SK-N-SH (cell line): ENCODE results near the gene KCNT1. TPM values are rescaled to one million over a fixed set of nuclear protein-coding genes. Genes with fewer than 3 reads are reported as not detected.

Source experiments
- CTCF ChIA-PET: fragments of 300-600, 350-600 bp; formaldehyde crosslinking; extraction: SDS; loops from one replicate; lab custom pipeline; 2021; lab: Yijun Ruan, JAX
- POLR2A ChIA-PET: fragments of 350-600 bp; sonication (Branson Sonifier 250); formaldehyde crosslinking; extraction: SDS; loops from one replicate; lab custom pipeline; 2020; ENCODE audit warnings: antibody characterized with exemption, inconsistent platforms; lab: Yijun Ruan, JAX
- DNase-seq: peaks from one replicate; pipeline ENCODE4 v3.0.0; 2012
- H2AFZ ChIP-seq: fragments of 200-600 bp; sonication (generic); 2 replicates; pipeline ENCODE4 v1.8.1; 2016; ENCODE audit warnings: antibody characterized with exemption, mild to moderate bottlenecking, low read depth
- H3F3A ChIP-seq: fragments of 200-600 bp; sonication (generic); replicated peaks from 2 replicates; pipeline ENCODE3; 2016; ENCODE audit warnings: antibody characterized with exemption, mild to moderate bottlenecking; ENCODE audit not compliant: insufficient read depth
- H3K27ac ChIP-seq, 2 experiments: fragments of 200-500 bp in 1 of 2; fragments of 200-600 bp in 1 of 2; sonication (Bioruptor generic) in 1 of 2; sonication (generic), shearing (Covaris generic) in 1 of 2; 2 replicates each; pipeline versions ENCODE4 v1.5.1 to v1.6.1; 2014 to 2016; ENCODE audit warnings: low read depth in 2 of 2, inconsistent platforms in 1 of 2, low read length in 1 of 2, mild to moderate bottlenecking in 1 of 2, mixed read lengths in 1 of 2
- H3K27me3 ChIP-seq: fragments of 200-600 bp; sonication (generic), shearing (Covaris generic); 2 replicates; pipeline ENCODE4 v1.6.1; 2016; ENCODE audit warnings: mixed run types; ENCODE audit not compliant: insufficient read depth
- H3K36me3 ChIP-seq, 2 experiments: fragments of 200-500 bp in 1 of 2; fragments of 200-600 bp in 1 of 2; sonication (Bioruptor generic) in 1 of 2; sonication (generic) in 1 of 2; replicated peaks in 1 of 2; 2 replicates each; pipeline versions ENCODE3 to v1.5.1; 2014 to 2016; ENCODE audit warnings: low read length in 1 of 2, mild to moderate bottlenecking in 1 of 2; ENCODE audit not compliant: insufficient read depth in 2 of 2, control insufficient read depth in 1 of 2
- H3K4me1 ChIP-seq, 2 experiments: fragments of 200-500 bp in 1 of 2; fragments of 200-600 bp in 1 of 2; sonication (Bioruptor generic) in 1 of 2; sonication (generic), shearing (Covaris generic) in 1 of 2; 2 replicates each; pipeline versions ENCODE4 v1.5.1 to v1.6.1; 2014 to 2016; ENCODE audit warnings: low read depth in 1 of 2, low read length in 1 of 2, mixed run types in 1 of 2; ENCODE audit not compliant: insufficient read depth in 2 of 2, control insufficient read depth in 1 of 2
- H3K4me2 ChIP-seq: fragments of 200-600 bp; sonication (generic), shearing (Covaris generic); 2 replicates; pipeline ENCODE4 v1.6.1; 2017; ENCODE audit warnings: mixed run types
- H3K4me3 ChIP-seq, 2 experiments: fragments of 200-500 bp in 1 of 2; fragments of 200-600 bp in 1 of 2; sonication (Bioruptor generic) in 1 of 2; sonication (generic), shearing (Covaris generic) in 1 of 2; 2 replicates each; pipeline versions ENCODE4 v1.5.1 to v1.8.1; 2014 to 2016; ENCODE audit warnings: low read depth in 2 of 2, inconsistent platforms in 1 of 2, low read length in 1 of 2, mild to moderate bottlenecking in 1 of 2, mixed read lengths in 1 of 2, moderate library complexity in 1 of 2
- H3K79me2 ChIP-seq: fragments of 200-600 bp; sonication (generic); 2 replicates; pipeline ENCODE4 v1.8.1; 2017; ENCODE audit warnings: mild to moderate bottlenecking; ENCODE audit not compliant: insufficient read depth
- H3K9ac ChIP-seq: fragments of 200-600 bp; sonication (generic); 2 replicates; pipeline ENCODE4 v1.6.1; 2017; ENCODE audit warnings: mixed run types
- H3K9me2 ChIP-seq: fragments of 200-600 bp; sonication (generic); 2 replicates; pipeline ENCODE4 v1.6.1; 2017; ENCODE audit warnings: mixed run types
- H3K9me3 ChIP-seq: fragments of 200-600 bp; sonication (generic); 2 replicates; pipeline ENCODE4 v1.6.1; 2017; ENCODE audit warnings: mixed run types, mild to moderate bottlenecking, moderate library complexity
- H4K20me1 ChIP-seq: fragments of 200-600 bp; sonication (generic); 2 replicates; pipeline ENCODE4 v1.6.1; 2017; ENCODE audit warnings: mild to moderate bottlenecking, mixed run types; ENCODE audit not compliant: insufficient read depth
- ELF1 ChIP-seq: IDR thresholded peaks from 2 replicates; pipeline ENCODE4 v1.4.0; 2012
- GATA2 ChIP-seq: sonication (generic); formaldehyde crosslinking; IDR thresholded peaks from 2 replicates; pipeline ENCODE4 v1.5.0; 2020; ENCODE audit warnings: mild to moderate bottlenecking, missing genetic modification reagents
- MEF2A ChIP-seq: IDR thresholded peaks from 2 replicates; pipeline ENCODE4 v1.4.0; 2012; ENCODE audit warnings: low read depth, borderline replicate concordance
- NRF1 ChIP-seq: IDR thresholded peaks from 2 replicates; pipeline ENCODE4 v1.6.1; 2012; ENCODE audit warnings: low read depth, mild to moderate bottlenecking, low read length
- POLR2AphosphoS5 ChIP-seq: IDR thresholded peaks from 2 replicates; pipeline ENCODE4 v1.6.1; 2012; ENCODE audit warnings: low read depth, low read length
- RFX5 ChIP-seq: IDR thresholded peaks from 2 replicates; pipeline ENCODE4 v1.6.1; 2012; ENCODE audit warnings: mild to moderate bottlenecking, improper control_type of control experiment, low read length
- RXRA ChIP-seq: IDR thresholded peaks from 2 replicates; pipeline ENCODE4 v1.4.0; 2012; ENCODE audit warnings: low read depth, mild to moderate bottlenecking, borderline replicate concordance
- SMC3 ChIP-seq: IDR thresholded peaks from 2 replicates; pipeline ENCODE4 v1.6.1; 2012; ENCODE audit warnings: low read depth, low read length, improper control_type of control experiment
- TEAD4 ChIP-seq: IDR thresholded peaks from 2 replicates; pipeline ENCODE4 v1.4.0; 2012; ENCODE audit warnings: mild to moderate bottlenecking, borderline replicate concordance; ENCODE audit not compliant: insufficient read depth
- WGBS: methylation state at CpG from one replicate; pipeline ENCODE4 v1.1.6; 2017; ENCODE audit warnings: low lambda C conversion rate; 5-methylcytosine and 5-hydroxymethylcytosine counted together
- polyA plus RNA-seq, 3 experiments: library from polyadenylated mRNA; depleted of rRNA; stranded (reverse); fragments of >200 nt; gene quantifications; 2 replicates each; pipeline ENCODE4 v1.2.3, GENCODE V29; 2012
- TF ChIP-seq, protein P1 (sequence below): IDR thresholded peaks from 2 replicates; pipeline ENCODE4; 2012
- TF ChIP-seq, protein P2 (sequence below): IDR thresholded peaks from 2 replicates; pipeline ENCODE4 v1.4.0; 2012; ENCODE audit warnings: low read depth, borderline replicate concordance

Gene KCNT1
- polyA plus RNA-seq, 1 of the 3 experiments (the other 2 are of a cell fraction) = 0.08 TPM

DNA sequence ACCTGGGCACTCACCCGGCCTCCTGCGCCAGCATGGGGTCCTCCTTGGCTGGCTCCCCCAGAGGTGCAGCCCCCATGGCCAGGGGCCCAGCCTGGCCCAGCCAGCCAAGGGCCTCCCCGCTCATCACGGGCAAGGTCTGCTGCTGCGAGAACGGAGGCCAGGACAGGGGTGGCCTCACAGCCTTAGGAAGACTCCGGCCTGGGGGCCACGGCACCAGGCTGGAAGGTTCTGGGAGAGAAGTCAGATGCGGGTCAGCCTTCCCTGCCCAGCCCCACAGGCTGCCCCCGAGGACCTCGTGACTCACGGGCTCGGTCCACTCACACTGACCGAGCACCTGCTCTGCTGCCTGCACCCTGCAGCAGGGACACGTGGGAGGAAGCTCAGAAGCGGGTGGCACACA lies 6.9 kb upstream of the KCNT1 start:
- no peak overlapping the region for H3K9ac ChIP-seq
- H3K27ac ChIP-seq = no peak overlapping the region
- H4K20me1 ChIP-seq = no peaks in the 10 kb centered on the region
- H3K27me3 ChIP-seq = no peaks in the 10 kb centered on the region
- no peaks in the 10 kb centered on the region for H3K79me2 ChIP-seq
- no peaks in the 10 kb centered on the region for H3K9me3 ChIP-seq
- POLR2A ChIA-PET = no interaction called here
- H3K4me2 ChIP-seq = no peak overlapping the region
- H3K4me1 ChIP-seq = no peaks in the 10 kb centered on the region
- no peak overlapping the region for H3K4me3 ChIP-seq
- no peaks in the 10 kb centered on the region for H3K36me3 ChIP-seq
- H3F3A ChIP-seq = no peaks in the 10 kb centered on the region
- TF ChIP-seq NRF1 (no peak), RFX5 (no peak), TEAD4 (no peak), SMC3 (no peak), POLR2AphosphoS5 (no peak)
- CTCF ChIA-PET = no interaction called here
- 45% methylated on average over 8 of the region's 16 CpGs for WGBS
- H3K9me2 ChIP-seq = no peaks in the 10 kb centered on the region
- DNase-seq = no peak
- no peak overlapping the region for H2AFZ ChIP-seq

DNA sequence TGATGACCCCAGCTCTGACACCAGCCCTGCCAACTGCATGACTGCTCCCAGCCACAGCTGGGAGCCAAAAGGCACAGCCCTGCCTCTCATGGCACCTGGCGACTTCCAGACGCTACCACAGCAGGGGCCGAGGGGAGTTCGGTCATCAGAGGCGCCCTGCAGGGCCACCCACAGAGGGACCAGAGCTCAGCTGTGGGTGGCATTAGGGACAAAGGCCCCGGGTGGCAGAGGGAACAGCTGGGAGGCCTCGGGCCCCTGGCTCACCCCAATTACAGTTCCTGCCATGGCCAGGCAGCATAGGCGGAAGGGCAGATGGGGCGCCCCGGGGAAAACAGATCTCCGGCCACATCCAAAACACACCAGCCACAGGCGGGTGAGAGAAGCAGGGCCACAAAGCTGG lies 6.3 kb upstream of the KCNT1 start:
- TF ChIP-seq MEF2A = no peak
- TF ChIP-seq GATA2 (CRISPR knock-in tag) = no peak
- Histone ChIP-seq H3K9ac (no peak overlapping the region), H3K4me2 (no peak overlapping the region), H3K79me2 (no peaks in the 10 kb centered on the region), H2AFZ (no peak overlapping the region), H3K4me3 (no peak overlapping the region), H3K9me3 (no peaks in the 10 kb centered on the region), H3K36me3 (no peaks in the 10 kb centered on the region), H3K9me2 (no peaks in the 10 kb centered on the region), H4K20me1 (no peaks in the 10 kb centered on the region), H3K4me1 (no peaks in the 10 kb centered on the region), H3F3A (no peaks in the 10 kb centered on the region), H3K27ac (no peak overlapping the region), H3K27me3 (no peaks in the 10 kb centered on the region)
- POLR2A ChIA-PET = interaction anchor here (1.0 kb wide), 1 partner anchor 9 kb away, joined by 3 read pairs; no protein-coding TSS in a partner anchor
- CTCF ChIA-PET = no interaction called here
- no peak for DNase-seq
- WGBS = 64% methylated on average over 5 of the region's 12 CpGs

DNA sequence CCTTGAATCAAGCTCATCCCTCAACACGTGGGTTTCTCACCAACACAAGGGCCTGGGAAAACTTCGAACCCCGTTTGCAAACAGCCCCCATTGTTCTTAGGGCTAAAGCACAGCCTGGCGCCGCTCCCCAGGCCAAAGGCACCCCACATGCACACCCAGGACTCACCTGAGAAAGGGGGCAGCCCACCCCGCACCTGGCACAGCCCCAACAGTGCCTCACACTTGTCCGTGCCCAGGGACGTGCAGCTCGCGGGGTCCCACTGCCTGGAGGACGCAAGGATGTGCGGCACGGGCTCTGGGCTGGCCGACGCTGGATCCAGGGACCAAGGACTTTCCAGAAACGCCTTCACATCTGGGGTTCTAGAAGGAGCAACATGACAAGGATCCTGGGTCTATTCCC lies 5.5 kb upstream of the KCNT1 start:
- TF ChIP-seq, protein P1, sequence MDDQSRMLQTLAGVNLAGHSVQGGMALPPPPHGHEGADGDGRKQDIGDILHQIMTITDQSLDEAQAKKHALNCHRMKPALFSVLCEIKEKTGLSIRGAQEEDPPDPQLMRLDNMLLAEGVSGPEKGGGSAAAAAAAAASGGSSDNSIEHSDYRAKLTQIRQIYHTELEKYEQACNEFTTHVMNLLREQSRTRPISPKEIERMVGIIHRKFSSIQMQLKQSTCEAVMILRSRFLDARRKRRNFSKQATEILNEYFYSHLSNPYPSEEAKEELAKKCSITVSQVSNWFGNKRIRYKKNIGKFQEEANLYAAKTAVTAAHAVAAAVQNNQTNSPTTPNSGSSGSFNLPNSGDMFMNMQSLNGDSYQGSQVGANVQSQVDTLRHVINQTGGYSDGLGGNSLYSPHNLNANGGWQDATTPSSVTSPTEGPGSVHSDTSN = no peak
- TF ChIP-seq, protein P2, sequence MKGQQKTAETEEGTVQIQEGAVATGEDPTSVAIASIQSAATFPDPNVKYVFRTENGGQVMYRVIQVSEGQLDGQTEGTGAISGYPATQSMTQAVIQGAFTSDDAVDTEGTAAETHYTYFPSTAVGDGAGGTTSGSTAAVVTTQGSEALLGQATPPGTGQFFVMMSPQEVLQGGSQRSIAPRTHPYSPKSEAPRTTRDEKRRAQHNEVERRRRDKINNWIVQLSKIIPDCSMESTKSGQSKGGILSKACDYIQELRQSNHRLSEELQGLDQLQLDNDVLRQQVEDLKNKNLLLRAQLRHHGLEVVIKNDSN = no peak
- TF ChIP-seq RXRA = no peak
- no peak for TF ChIP-seq ELF1
- TF ChIP-seq GATA2 (CRISPR knock-in tag) = no peak

More for the DNA sequence above, 5.5 kb upstream of the KCNT1 start:
- H3K79me2 ChIP-seq = no peaks in the 10 kb centered on the region
- H3K4me2 ChIP-seq = no peak overlapping the region
- H3K9me3 ChIP-seq = no peaks in the 10 kb centered on the region
- H3K9ac ChIP-seq = no peak overlapping the region
- POLR2A ChIA-PET = interaction anchor here (1.0 kb wide), 1 partner anchor 8 kb away, joined by 3 read pairs; no protein-coding TSS in a partner anchor
- H3K9me2 ChIP-seq = no peaks in the 10 kb centered on the region
- CTCF ChIA-PET = no interaction called here
- DNase-seq = no peak
- no peaks in the 10 kb centered on the region for H3F3A ChIP-seq
- no peaks in the 10 kb centered on the region; a peak in 1 of 4 replicates for H3K4me1 ChIP-seq
- no peak overlapping the region for H3K27ac ChIP-seq
- 40% methylated on average over 5 of the region's 16 CpGs for WGBS
- H2AFZ ChIP-seq = no peak overlapping the region
- H4K20me1 ChIP-seq = no peaks in the 10 kb centered on the region
- no peaks in the 10 kb centered on the region for H3K27me3 ChIP-seq
- H3K4me3 ChIP-seq = no peak overlapping the region
- no peaks in the 10 kb centered on the region for H3K36me3 ChIP-seq
